SK-N-DZ (cell line): ENCODE data around the gene CDH26.
"Not testable (repeated sequence)": the region's sequence is repeated elsewhere in the genome, so short reads cannot be mapped to it uniquely, and the experiment has no call there.

Experiments used
- DNase-seq: peaks from one replicate; pipeline ENCODE4 v3.0.0-alpha.2; 2015; ENCODE audit warnings: low spot score

The CDH26 gene

DNA sequence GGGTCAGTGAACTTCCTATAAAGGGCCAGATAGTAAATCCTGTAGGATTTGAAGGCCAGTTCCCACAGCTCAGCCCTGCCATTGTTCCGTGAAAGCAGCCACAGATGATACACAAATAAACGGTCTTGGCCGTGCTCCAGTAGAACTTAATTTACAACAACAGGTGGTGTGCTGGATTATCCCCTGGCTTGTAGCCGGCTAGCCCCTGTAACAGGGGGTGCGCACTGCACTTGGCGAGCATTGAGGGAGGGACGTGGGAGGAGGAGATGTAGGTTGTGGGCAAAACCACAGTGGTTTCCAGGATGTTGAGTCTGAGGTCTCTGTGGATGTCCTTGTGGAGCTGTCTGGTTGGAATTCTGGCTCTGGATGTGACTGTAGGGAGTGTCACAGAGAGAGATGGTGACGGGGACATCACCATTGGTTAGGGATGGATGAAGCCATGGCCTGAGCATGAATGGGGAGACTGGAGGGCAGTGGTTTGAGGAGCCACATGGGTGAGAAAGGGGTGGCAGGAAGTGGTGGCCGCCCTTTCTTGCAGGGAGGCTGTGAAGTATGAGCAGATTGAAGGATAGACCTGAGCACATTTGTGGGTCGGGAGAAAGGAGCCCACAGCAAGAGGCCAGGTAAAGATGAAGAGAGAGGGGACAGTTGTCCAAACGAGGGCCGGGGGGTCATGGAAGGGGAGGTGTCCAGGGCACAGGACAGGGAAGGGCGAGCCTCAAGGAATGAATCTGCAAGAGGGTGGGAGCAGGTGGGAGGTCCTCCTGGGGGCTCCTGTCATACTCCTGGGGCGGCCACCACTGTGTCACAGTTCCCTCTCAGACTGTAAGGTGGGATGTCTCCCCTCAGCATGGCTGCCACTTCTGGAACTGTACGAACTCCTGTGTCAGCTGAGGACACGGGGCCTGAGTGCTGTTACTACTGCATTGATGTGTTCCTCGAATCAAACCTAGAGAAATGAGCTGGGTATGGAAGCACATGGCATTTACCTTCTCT, 53.6 kb downstream of the CDH26 start:
- no peak for DNase-seq

DNA sequence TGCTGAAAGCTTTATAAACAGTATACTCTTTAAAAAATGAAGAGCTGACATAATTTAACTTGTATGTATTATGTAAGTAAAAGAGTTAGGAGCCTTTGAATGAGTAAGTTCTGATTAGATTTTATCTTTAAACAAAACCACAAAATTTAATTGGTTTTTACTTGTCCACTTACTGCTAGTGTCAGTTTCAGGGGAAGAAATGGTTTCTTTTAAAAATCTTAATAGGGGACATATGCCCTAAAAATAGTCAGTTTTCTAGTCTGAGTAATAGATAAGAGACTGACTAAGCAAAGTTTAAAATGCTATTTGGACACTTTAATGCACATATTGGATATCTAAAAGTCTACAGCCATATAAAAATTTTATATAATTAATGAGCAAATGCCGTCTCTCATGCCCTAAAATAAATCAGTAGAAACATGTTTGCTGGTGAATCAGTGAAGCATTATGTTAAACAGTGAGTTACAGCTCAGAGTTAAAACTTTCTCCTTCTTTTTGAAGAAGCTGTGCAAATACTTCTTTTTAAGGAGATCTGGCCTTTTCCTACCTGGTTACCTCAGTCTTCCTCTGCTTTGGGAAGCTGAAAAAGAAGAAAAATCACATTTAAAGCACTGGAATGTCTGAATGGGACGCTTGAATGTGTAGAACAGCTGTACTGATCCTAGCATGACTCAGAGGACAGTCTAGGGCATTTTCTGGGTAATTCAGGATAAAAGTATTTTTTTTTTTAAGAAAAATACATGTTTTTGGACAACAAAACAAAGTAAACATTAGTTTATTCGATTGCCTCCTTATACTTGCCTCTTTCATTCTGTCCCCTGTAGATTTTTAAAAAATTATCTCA, 55.3 kb downstream of the CDH26 start:
- DNase-seq, result no peak

DNA sequence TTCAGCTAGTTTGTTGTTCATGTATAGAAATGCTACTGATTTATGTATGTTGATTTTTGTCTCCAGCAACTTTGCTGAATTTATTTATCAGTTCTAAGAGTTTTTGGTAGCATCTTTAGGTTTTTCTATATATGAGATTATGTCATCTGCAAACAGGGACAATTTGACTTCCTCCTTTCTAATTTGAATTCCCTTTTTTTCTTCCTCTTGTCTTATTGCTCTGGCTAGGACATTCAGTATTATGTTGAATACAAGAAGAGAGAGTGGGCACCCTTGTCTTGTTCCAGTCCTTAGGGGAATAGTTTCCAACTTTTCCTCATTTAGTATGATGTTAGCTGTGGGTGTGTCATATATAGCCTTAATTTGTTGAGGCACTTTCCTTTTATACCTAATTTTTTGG, 58.2 kb downstream of the CDH26 start:
- DNase-seq, result no peak

DNA sequence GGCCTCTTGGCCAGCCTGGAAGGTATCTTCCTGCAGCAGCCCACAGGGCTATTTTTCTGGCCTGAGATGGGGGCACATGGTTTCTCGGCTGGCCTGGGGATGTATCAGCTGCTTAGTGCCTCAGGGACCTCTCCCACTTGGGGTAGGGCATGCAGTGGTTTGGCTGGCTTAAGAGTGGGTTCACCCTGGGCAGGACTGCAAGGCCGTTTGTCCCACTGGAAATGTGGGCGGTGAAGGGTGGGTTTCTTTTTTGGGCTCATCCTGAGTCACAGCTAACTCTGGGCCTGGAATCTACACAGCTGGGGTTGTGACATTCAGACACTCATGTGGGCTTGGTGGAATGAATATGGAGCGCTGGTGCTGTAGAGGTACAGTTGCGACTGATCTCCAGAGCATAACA, 62.0 kb downstream of the CDH26 start:
- no peak for DNase-seq

DNA sequence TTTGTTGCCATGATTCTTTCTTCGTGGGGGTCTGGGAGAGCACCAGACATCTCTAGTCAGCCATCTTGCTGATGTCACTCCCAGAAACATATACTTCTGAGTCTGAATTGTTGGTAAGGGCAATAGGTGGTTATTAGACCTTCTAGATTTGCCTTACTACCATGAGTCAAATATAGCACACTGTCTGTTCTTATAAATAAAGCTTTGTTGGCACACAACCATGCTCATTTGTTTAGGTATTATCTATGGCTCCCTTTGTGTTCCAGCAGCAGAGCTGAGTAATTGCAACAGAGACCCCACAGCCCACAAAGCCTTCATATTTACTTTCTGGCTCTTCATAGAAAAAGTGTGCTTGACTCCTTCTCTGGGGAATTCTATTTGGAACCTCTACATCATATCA, 62.9 kb downstream of the CDH26 start:
- no peak for DNase-seq

DNA sequence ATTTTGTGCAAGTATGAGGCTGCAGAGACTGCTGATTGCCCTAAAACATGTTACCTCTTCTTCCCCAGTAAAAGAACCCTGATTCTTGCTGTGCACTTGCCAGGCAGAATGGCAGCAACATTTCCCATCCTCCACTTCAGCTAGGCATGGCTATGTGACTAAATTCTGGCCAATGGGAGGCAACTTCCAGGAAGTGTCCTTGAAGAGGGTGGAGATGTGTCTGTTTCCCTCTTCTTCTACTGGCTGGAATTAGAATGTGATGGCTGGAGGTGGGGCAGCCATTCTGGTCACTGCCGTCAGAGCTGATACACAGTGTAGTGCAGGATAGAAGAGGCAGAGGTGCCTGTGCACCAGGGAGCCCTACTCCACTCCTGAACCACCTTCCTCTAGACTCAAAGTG, 64.6 kb downstream of the CDH26 start:
- no peak for DNase-seq

DNA sequence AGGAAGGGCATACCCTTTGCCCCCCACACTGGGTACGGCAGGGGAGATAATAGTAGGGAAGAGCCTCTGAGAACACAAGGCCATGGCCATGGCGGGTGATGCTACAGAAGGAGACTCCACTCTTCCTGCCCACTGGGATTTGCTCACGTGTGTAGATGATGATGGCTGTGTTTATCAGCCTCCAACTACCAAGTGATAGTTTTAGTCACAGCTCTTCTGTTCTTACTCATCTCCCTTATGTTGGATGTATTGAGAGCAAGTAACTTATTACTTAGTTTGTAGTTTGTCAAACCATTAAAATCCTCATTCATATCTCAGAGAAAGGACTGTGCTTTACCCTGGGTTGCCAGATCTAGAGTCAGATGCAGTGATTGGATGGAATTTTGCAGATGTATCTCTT, 66.0 kb downstream of the CDH26 start:
- no peak for DNase-seq

DNA sequence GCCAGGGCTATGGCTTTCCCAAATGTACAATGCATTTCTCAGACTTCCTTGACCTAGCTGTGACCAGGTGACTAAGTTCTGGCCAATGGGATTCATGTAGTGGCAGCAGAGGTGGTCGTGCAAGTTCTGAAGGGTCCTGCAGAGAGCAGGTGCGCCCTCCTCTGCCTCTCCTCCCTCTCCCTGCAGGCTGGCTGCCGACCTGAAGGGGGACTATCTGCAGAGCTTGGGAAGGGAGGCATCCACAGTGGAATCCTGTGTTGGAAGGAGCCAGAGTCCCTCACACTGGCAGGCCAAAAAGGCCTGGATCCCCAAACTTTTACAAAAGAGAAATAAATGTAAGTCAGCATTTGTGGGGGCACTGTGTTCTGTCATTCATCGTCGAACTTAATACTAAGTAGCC, 66.6 kb downstream of the CDH26 start:
- no peak for DNase-seq

DNA sequence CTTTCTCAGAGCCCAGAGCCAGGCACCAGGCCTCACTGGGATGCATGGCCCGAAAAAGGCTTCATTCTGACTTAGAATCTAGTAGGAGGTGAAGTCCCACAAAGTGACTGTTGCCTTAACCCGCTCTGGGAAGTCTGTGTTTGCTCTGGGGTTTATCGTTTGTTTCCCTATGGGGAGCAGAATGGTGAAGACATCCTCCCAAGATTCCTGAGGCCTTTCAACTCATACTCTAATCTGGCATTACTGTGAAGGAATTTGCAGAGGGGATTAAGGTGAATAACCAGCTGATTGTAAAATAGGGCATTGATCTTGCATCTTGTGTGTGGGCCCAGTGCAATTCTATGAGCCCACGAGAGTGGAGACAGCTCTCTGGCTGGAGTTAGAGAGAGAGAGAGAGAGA, 67.8 kb downstream of the CDH26 start:
- no peak for DNase-seq

DNA sequence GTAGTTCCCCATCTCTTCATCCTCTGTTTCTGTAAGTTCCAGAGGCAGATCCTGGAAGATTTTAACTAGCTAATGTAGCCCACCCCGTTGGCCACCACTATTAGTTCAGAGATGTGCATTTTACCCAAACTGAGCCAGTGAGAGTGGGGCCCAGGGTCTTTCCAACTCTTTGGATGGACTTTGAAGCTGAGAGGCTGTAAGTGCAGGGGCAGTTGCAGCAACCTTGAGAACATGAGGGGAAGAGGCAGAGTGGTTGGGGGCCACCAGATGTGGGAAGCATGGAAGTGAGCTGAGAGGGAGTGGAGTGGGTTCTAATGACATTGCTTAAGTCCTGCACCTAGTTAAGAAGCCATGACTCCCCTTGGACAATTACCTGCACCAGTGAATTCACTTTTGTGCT, 72.2 kb downstream of the CDH26 start:
- DNase-seq, result no peak

DNA sequence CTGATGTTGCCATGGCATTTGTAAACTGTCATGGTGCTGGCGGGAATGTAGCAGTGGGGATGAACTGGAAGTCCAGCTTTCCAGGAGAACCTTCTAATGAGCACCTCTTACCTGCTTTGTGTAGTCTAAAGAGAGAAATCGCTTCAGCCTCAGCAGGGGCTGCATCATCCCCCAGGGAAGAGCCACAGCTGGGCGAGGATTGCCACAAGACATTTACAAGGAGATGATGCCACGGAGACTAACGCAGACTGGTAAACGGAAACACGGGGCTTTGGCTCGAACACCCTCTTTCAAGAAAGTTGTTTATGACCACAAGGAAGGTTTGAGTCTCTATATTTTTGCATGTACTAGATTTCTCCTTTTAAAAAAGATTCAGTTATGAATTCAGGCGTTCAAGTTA, 72.9 kb downstream of the CDH26 start:
- no peak for DNase-seq

DNA sequence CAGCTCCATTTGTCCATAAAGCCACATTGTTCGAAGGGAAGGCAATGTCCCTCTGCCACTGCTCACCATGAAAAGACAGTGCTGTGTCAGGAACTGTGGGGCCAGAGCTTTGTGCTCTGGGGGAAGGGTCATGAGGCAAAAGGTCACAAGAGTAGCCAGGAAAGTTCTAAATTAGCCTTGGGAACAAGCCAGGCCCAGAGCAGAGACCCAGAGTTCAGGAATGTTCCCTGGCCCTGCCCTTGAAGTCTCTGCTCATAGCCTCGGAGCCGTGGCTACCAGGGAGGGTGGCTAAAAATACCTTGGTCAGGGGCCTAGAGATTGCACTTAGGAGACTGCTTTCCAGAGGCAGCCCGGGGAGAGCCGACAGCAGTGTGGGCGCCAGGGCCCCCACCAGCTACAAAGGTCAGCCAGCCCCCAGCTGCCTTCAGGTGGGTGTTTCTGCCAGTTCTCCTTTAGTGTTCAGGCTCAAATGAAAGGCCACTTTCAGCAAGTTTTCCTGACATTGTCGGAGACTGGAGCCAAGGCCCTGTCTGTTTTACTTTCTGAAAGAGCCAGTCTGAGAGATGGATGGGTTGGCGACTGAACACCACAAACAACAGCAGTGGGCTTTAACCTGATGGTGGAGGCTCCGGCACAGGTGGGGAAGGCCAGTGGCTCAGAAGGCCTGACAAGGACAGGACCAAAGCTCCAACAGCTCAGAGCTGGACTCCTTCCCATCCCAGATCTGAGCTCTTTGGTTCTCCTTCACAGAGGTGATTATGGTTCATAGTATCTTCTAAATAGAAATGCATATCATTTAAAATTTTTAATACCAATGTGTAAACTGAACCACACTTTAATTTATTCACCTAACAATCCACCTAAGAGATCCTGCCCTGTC, 76.2 kb downstream of the CDH26 start:
- DNase-seq, result no peak

DNA sequence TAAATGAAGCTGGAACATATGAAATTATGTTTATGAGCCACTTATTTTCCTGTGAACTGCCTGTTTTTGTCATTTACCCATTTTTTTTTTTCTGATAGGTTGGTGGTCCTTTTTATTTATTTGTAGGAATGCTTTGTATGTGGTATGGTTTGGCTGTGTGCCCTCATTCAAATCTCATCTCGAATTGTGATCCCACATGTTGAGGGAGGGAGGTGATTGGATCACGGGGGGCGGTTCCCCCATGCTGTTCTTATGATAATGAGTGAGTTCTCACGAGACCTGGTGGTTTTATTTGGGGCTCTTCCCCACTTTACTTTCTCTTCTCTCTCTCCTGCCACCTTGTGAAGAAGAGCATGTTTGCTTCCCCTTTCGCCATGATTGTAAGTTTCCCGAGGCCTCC, 77.3 kb downstream of the CDH26 start:
- DNase-seq, result no peak

DNA sequence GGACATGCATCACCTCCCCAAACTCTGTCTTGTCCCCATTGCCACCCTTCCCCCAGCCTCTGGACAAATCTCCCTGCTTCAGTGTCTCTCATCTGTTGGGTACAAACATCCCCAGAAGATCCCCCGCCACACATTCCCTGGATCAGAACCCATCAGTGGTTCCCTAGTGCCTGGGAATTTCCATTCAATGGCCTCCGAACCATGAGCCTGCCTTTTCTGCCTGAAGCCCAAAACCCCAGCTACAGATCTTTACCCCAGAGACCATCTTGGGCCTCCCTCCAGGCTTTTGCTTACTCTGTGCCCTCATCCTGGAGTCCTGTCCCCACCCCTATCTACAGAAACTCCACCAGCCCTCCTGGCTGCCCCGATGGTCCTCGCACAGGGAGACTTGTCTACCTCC, 78.1 kb downstream of the CDH26 start:
- no peak for DNase-seq

DNA sequence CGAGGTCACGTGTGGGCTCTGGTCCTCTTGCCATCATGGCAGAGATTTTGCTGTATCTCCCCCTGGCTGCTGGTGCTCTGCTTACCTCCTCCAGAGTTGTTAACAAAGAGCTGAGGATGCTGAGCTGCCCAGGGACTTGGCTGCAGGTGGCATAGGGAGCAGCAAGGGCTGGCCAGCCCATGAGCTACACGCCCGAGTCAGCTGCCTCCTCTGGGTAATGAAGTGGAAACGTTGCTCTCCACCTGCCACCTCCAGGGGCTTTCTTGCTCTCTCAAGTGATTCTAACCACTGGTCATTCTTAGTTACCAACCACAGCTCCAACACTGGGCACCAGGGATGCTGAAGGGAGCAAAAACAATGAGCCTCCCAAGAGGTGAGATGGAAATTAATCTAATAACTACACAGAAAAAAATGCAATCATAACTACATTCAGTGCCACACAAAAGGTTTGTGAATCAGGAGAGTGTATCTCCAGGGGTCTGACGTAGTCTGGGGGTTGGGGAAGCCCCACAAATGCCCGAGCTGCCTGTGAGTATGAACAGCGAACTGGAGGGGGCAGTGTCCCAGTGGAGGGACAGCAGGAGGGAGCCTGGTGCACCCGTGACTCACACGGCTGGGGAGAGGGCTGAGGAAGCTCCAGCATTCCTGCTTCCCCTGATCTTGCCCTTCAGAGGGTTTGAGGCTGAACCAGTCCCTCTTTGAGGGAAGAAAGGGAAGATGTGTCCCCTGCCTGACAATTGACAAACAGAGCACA, 78.7 kb downstream of the CDH26 start:
- DNase-seq, result no peak

DNA sequence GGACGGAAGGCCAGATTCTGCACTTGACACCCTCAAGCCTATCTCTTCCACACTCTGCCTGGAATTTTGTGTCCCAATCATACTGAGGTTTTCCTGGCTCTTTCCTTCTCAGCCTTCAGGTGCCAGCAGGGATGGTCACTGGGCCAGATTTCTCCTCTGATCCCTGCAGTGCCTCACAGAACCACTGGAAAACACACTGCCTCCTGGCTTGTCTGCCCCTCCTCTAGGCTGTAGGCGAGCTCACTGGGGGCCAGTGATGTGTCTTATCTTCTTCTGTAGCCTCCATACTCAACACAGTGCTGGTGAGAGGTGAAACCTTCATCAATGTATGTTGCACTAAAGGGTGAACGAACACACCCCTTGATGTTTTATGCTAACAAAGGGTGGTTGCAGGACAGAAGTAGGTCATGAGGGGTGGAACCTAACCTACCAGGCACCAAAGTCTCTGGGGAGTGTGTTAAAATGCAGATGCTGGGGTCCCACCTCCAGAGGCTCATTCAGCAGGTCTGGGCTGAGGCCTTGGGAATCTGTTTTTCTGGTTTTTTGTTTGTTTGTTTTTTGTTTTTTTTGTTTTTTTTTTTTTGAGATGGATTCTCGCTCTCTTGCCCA, 80.3 kb downstream of the CDH26 start:
- no peak for DNase-seq

DNA sequence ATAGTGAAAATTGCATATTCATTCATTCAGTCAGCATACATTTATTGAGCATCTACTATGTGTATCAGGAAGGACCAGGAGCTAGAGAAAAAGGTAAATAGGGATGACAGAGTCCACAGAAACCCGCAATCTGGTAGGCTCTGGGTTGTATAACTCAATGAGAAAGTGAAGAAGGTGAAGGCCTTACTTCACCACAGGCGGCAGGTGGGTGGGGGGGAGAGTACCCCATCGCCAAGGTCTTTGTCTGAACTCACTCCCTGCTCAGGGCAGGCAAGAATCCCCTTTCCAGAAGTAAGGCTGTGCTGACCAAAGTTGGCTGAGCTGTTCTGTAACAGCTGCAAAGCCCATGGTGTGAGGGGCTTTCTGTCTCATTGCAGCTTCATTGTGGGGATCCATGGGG, 81.3 kb downstream of the CDH26 start:
- no peak for DNase-seq

DNA sequence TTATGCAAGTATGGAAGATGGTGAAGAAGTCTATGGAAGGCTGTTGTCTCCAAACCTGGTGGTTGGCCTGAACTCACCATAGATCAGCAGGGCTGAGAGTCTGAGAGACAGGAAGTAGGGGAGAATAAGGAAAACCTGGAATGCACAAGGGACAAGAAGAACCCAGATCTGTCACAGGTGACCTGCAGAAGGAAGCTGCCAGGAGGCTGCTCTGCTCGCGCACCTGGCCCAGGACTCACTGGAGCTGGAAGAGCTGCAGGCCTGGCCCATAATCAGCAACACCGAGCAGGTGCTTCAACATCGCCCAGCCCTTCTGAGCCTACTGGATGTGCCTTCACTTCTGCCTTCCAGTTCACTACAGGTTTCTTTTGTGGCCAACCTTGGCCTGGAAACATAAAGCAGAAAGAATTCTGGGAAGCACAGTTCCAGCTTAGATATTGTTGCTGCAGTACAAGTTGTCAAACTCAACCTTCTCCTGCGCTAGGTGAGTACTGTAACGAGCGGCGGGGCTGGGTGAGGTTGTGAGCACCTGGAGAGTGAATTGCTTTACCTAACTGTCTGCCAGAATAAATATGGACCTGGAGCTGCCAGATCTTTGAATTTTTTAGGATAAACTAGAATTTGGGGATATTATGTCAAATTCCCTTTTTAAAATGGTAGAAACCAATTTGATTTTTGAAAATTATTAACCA, 82.4 kb downstream of the CDH26 start:
- no peak for DNase-seq

DNA sequence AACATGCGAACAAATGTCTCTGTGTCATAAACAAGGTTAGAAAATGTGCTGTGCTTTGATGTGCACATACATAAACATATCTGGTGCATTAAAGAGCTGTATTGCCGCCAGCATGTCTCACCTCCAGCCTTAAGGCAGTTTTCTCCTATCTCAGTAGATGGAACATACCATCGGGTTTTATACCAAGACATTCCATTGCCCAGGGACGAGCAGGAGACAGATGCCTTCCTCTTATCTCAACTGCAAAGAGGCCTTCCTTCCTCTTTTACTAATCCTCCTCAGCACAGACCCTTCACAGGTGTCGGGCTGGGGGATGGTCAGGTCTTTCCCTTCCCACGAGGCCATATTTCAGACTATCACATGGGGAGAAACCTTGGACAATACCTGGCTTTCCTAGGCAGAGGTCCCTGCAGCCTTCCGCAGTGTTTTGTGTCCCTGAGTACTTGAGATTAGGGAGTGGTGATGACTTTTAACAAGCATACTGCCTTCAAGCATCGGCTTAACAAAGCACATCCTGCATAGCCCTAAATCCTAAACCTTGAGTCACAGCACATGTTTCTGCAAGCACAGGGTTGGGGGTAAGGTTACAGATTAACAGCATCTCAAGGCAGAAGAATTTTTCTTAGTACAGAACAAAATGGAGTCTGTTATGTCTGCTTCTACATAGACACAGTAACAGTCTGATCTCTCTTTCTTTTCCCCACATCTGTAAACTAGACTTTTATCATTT, 83.4 kb downstream of the CDH26 start:
- not testable (repeated sequence) for DNase-seq
